OCI-LY3 (cell line): ENCODE data around the gene CCL25.

Experiments
- EZH2phosphoT487 ChIP-seq: fragments of 200-600 bp; shearing (Covaris generic); IDR thresholded peaks from 2 replicates; pipeline ENCODE4 v1.6.1; 2018; ENCODE audit warnings: antibody characterized with exemption, mixed run types, low read depth
- TF ChIP-seq, protein P1 (sequence below): fragments of 200-600, 300-600 bp; sonication (generic); IDR thresholded peaks from 2 replicates; pipeline ENCODE4 v1.5.1; 2014; ENCODE audit warnings: antibody characterized with exemption, low read length, low read depth

DNA sequence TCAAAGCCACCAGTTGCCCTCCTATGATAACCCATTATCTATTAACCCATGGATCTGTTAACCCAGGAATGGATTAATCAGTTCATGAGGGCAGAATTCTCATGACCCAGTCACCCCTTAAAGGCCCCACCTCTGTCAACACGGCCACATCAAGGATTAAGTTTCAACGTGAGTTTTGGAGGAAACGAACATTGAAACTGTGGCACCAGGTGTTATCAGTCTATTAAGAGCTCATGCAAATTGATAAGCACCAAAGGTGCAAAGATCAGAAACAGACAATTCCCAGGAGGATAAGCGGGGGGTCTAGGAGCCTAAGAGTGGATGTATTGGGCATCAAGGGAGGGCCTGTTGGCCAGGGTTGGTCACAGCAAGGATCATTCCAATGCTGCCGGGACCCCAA, 27.2 kb upstream of the CCL25 start:
- TF ChIP-seq, protein P1, sequence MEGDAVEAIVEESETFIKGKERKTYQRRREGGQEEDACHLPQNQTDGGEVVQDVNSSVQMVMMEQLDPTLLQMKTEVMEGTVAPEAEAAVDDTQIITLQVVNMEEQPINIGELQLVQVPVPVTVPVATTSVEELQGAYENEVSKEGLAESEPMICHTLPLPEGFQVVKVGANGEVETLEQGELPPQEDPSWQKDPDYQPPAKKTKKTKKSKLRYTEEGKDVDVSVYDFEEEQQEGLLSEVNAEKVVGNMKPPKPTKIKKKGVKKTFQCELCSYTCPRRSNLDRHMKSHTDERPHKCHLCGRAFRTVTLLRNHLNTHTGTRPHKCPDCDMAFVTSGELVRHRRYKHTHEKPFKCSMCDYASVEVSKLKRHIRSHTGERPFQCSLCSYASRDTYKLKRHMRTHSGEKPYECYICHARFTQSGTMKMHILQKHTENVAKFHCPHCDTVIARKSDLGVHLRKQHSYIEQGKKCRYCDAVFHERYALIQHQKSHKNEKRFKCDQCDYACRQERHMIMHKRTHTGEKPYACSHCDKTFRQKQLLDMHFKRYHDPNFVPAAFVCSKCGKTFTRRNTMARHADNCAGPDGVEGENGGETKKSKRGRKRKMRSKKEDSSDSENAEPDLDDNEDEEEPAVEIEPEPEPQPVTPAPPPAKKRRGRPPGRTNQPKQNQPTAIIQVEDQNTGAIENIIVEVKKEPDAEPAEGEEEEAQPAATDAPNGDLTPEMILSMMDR, result no peak
- TF ChIP-seq EZH2phosphoT487, result no peak
